Keratinocyte (primary cell): ENCODE results near the gene SH3GL3. TPM values are rescaled to one million over a fixed set of nuclear protein-coding genes. Genes with fewer than 3 reads are reported as not detected.

Experiments
- DNase-seq: peaks from one replicate; pipeline ENCODE4 v3.0.0-alpha.2; 2011; ENCODE audit warnings: low read depth, missing footprints, low spot score
- FAIRE-seq: peaks from 2 replicates; lab custom pipeline; 2011; peaks lifted over from hg19 to GRCh38; lab: Jason Lieb, UNC
- H2AFZ ChIP-seq: 2 replicates; pipeline ENCODE4 v1.6.0; 2012; ENCODE audit warnings: low read length, control low read depth, inconsistent platforms; ENCODE audit not compliant: control insufficient read depth
- H3K27ac ChIP-seq: 2 replicates; pipeline ENCODE4 v1.5.1; 2011; ENCODE audit warnings: low read length; ENCODE audit not compliant: control insufficient read depth, insufficient read depth
- H3K27me3 ChIP-seq: 3 replicates; pipeline ENCODE4 v1.6.0; 2011; ENCODE audit warnings: low read length; ENCODE audit not compliant: control insufficient read depth, insufficient read depth; ENCODE audit errors: extremely low read depth
- H3K36me3 ChIP-seq, 2 experiments: 2 replicates in 1 of 2; 3 replicates in 1 of 2; pipeline ENCODE4 v1.5.1; 2011; ENCODE audit warnings: low read length in 2 of 2, mild to moderate bottlenecking in 1 of 2; ENCODE audit not compliant: control insufficient read depth in 2 of 2, insufficient read depth in 2 of 2; ENCODE audit errors: extremely low read depth in 1 of 2
- H3K4me1 ChIP-seq: 3 replicates; pipeline ENCODE4 v1.5.1; 2011; ENCODE audit warnings: low read length; ENCODE audit not compliant: control insufficient read depth, insufficient read depth; ENCODE audit errors: extremely low read depth
- H3K4me2 ChIP-seq: 3 replicates; pipeline ENCODE4 v1.6.0; 2011; ENCODE audit warnings: low read depth, low read length; ENCODE audit not compliant: control insufficient read depth, insufficient read depth; ENCODE audit errors: extremely low read depth
- H3K4me3 ChIP-seq, 3 experiments: fragments of 200-600 bp in 1 of 3; sonication (generic) in 1 of 3; 2 replicates in 2 of 3; 3 replicates in 1 of 3; pipeline ENCODE4 v1.5.1; 2011 to 2016; ENCODE audit warnings: low read length in 3 of 3, mild to moderate bottlenecking in 3 of 3, control low read depth in 2 of 3, inconsistent platforms in 1 of 3, low read depth in 1 of 3, mixed read lengths in 1 of 3, mixed run types in 1 of 3, moderate library complexity in 1 of 3; ENCODE audit not compliant: control insufficient read depth in 2 of 3, insufficient read depth in 2 of 3; ENCODE audit errors: extremely low read depth in 1 of 3
- H3K79me2 ChIP-seq: 2 replicates; pipeline ENCODE4 v1.6.0; 2012; ENCODE audit warnings: low read length; ENCODE audit not compliant: control insufficient read depth, insufficient read depth
- H3K9ac ChIP-seq: 3 replicates; pipeline ENCODE4 v1.6.0; 2011; ENCODE audit warnings: low read length; ENCODE audit not compliant: control insufficient read depth, insufficient read depth; ENCODE audit errors: extremely low read depth
- H3K9me1 ChIP-seq: 3 replicates; pipeline ENCODE4 v1.6.0; 2011; ENCODE audit warnings: low read length; ENCODE audit not compliant: control insufficient read depth, insufficient read depth; ENCODE audit errors: extremely low read depth
- H3K9me3 ChIP-seq: 2 replicates; pipeline ENCODE4 v1.5.1; 2012; ENCODE audit warnings: low read depth, low read length; ENCODE audit not compliant: control insufficient read depth
- H4K20me1 ChIP-seq: 3 replicates; pipeline ENCODE4 v1.6.0; 2011; ENCODE audit warnings: low read length; ENCODE audit not compliant: control insufficient read depth, insufficient read depth; ENCODE audit errors: extremely low read depth
- CTCF ChIP-seq, 3 experiments: IDR thresholded peaks in 1 of 3; conservative IDR thresholded peaks in 1 of 3; optimal IDR thresholded peaks in 1 of 3; 2 replicates in 2 of 3; 3 replicates in 1 of 3; pipeline versions ENCODE3 to v1.5.1; 2011; ENCODE audit warnings: low read length in 3 of 3, mild to moderate bottlenecking in 3 of 3, moderate library complexity in 2 of 3, control low read depth in 1 of 3, inconsistent platforms in 1 of 3; ENCODE audit not compliant: insufficient read depth in 2 of 3; ENCODE audit errors: extremely low read depth in 1 of 3
- EZH2 ChIP-seq: IDR thresholded peaks from one replicate; pipeline ENCODE4 v1.6.1; 2012; ENCODE audit warnings: inconsistent platforms, mild to moderate bottlenecking, low read length, moderate library complexity
- dilution Hi-C: fragments of 300-500 bp; cut with MboI; formaldehyde crosslinking; loops from one replicate; pipeline ENCODE4 v1.7.0; 2020; ENCODE audit warnings: low sequenced_read_pairs; ENCODE audit not compliant: extremely low pct_ligation_motif_present
- polyA plus RNA-seq, 5 experiments: library from polyadenylated mRNA; depleted of rRNA in 3 of 5; stranded (reverse) in 3 of 5; stranded (forward) in 1 of 5; unstranded in 1 of 5; fragments of >200 nt; gene quantifications; 1 replicate in 1 of 5; 2 replicates in 3 of 5; 3 replicates in 1 of 5; pipeline versions ENCODE4 v1.2.1 to v1.2.3, GENCODE V29; 2011 to 2012; ENCODE audit warnings: missing spikeins in 2 of 5, low read depth in 1 of 5, low replicate concordance in 1 of 5

SH3GL3 gene
- polyA plus RNA-seq, 1 donor (not counting 4 experiments of a cell fraction or from before 2014, with no cell fraction given): 0.20 TPM

DNA sequence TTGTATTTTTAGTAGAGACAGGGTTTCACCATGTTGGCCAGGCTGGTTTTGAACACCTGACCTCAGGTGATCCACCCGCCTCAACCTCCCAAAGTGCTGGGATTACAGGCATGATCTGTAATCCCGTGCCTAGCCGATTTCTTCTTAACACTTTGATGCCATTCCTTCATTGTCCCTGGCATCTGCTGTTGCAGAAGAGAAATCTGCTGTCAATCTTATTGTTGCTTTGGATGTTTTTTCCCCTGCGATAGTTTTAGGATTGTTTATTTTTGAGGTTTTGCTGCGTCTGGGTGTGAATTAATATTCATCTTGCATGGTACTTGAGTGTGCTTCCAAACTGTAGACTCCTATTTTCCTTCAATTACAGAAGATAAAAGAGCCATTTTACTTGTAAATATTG, 107.4 kb downstream of the SH3GL3 start:
- FAIRE-seq (no peak), DNase-seq (no peak)
- TF ChIP-seq CTCF (optimal IDR thresholded peaks at IDR 0.05 in 1 of 3, IDR thresholded peaks at IDR 0.05 in 1 of 3, conservative IDR thresholded peaks at IDR 0.05 in 1 of 3; ENCODE audit: extremely low read depth in 1 of 3, insufficient read depth in 2 of 3, low read length in 3 of 3) (no peak), EZH2 (no peak)
- H3K27me3 ChIP-seq: no peaks in the 10 kb centered on the region
- H3K27ac ChIP-seq: no peak overlapping the region
- no peak overlapping the region for H3K4me2 ChIP-seq
- no peaks in the 10 kb centered on the region for H3K79me2 ChIP-seq
- no peaks in the 10 kb centered on the region for H3K9me1 ChIP-seq
- H3K9me3 ChIP-seq: no peaks in the 10 kb centered on the region
- H3K4me1 ChIP-seq: no peaks in the 10 kb centered on the region
- H3K4me3 ChIP-seq: no peak overlapping the region
- no peaks in the 10 kb centered on the region for H4K20me1 ChIP-seq
- dilution Hi-C loops: loop anchor here (25.0 kb wide), 1 partner anchor 292 kb away; no protein-coding TSS in a partner anchor
- H3K36me3 ChIP-seq: no peaks in the 10 kb centered on the region
- no peak overlapping the region for H3K9ac ChIP-seq
- H2AFZ ChIP-seq: no peak overlapping the region

- Histone ChIP-seq H3K79me2 (no peaks in the 10 kb centered on the region), H2AFZ (no peak overlapping the region), H3K36me3 (no peaks in the 10 kb centered on the region), H3K4me3 (no peak overlapping the region), H3K27me3 (no peaks in the 10 kb centered on the region), H3K9me3 (no peaks in the 10 kb centered on the region), H3K4me2 (no peak overlapping the region), H3K27ac (no peak overlapping the region), H3K9ac (no peak overlapping the region), H3K9me1 (no peaks in the 10 kb centered on the region), H4K20me1 (no peaks in the 10 kb centered on the region), H3K4me1 (no peaks in the 10 kb centered on the region)
- dilution Hi-C loops: loop anchor here (25.0 kb wide), 1 partner anchor 293 kb away; no protein-coding TSS in a partner anchor
- FAIRE-seq (no peak), DNase-seq (no peak)
- TF ChIP-seq EZH2 (no peak), CTCF (optimal IDR thresholded peaks at IDR 0.05 in 1 of 3, IDR thresholded peaks at IDR 0.05 in 1 of 3, conservative IDR thresholded peaks at IDR 0.05 in 1 of 3; ENCODE audit: extremely low read depth in 1 of 3, insufficient read depth in 2 of 3, low read length in 3 of 3) (no peak)
These were observed 108.2 kb downstream of the SH3GL3 start for GRCh38 chr15:83555383-83555782.
